ENCODE data around the gene MTMR2. TPM values are rescaled to one million over a fixed set of nuclear protein-coding genes. Genes with fewer than 3 reads are reported as not detected.

MTMR2 gene
- total and polyA plus RNA-seq, 10 of the 15 experiments (the other 5 are each of a cell fraction or from before 2014, with no cell fraction given), result 7.6 to 46.6 (median 22.5) TPM

GRCh38 chr11:95832763-95833162 is 91.1 kb downstream of the MTMR2 start:
- no peaks in the 10 kb centered on the region for H4K20me1 ChIP-seq (ENCODE audit: control insufficient read depth, insufficient read depth)
- FAIRE-seq (peak; percentile 68), DNase-seq (ENCODE audit: low read depth, low spot score) (no peak), ATAC-seq (no peak)
- in situ Hi-C loops (cut with MboI), result no loop called here
- 86% methylated on average over 3 of the region's 3 CpGs for WGBS (ENCODE audit: insufficient coverage, insufficient replicate concordance, low lambda C conversion rate, missing lambda C conversion rate)
- H3K4me2 ChIP-seq (ENCODE audit: control insufficient read depth, insufficient read depth), result no peak overlapping the region
- RAD21 ChIA-PET (ENCODE audit: unreplicated experiment), result interaction anchor here (0.7 to 1.4 kb wide), 2 partner anchors 557 to 562 kb away, joined by 3 to 4 read pairs; partner anchors contain the start of gene CCDC82
- POLR2A ChIA-PET, result interaction anchor here (0.9 to 1.1 kb wide), 2 partner anchors 42 to 96 kb away, joined by 3 read pairs; no protein-coding TSS in a partner anchor
- no peak overlapping the region for H3K9ac ChIP-seq (ENCODE audit: control insufficient read depth, insufficient read depth, low read length)
- TF ChIP-seq SREBF1 (IDR thresholded peaks at IDR 0.05; ENCODE audit: low read length) (no peak), ZZZ3 (IDR thresholded peaks at IDR 0.05; ENCODE audit: control insufficient read depth, insufficient read length, low read depth) (no peak), ZNF24 (IDR thresholded peaks at IDR 0.05) (no peak), BCL3 (IDR thresholded peaks at IDR 0.05; ENCODE audit: borderline replicate concordance, insufficient read depth, low read depth, low read length, poor library complexity, severe bottlenecking) (no peak), CBX3 (IDR thresholded peaks at IDR 0.05; ENCODE audit: borderline replicate concordance, low read depth) (no peak), RAD51 (IDR thresholded peaks at IDR 0.05) (no peak), KLF5 (IDR thresholded peaks at IDR 0.05; ENCODE audit: partially characterized antibody) (no peak), TCF12 (IDR thresholded peaks at IDR 0.05; ENCODE audit: low read depth, low read length) (no peak), NR2C1 (IDR thresholded peaks at IDR 0.05) (no peak), HCFC1 (IDR thresholded peaks at IDR 0.05; ENCODE audit: low read length) (no peak), CBX5 (IDR thresholded peaks at IDR 0.05; ENCODE audit: low read depth) (no peak), IRF4 (IDR thresholded peaks at IDR 0.05; ENCODE audit: low read depth, low read length) (no peak), NFYB (IDR thresholded peaks at IDR 0.05; ENCODE audit: insufficient read depth, low read depth, low read length) (no peak)
- H3K79me2 ChIP-seq (ENCODE audit: control insufficient read depth, insufficient read depth, low read length), result no peaks in the 10 kb centered on the region
- H3K27ac ChIP-seq (ENCODE audit: control insufficient read depth, insufficient read depth), result no peak overlapping the region
- intact Hi-C loops (cut with micrococcal nuclease; ENCODE audit: unreplicated experiment), result no loop called here
- H3K4me3 ChIP-seq, result no peak overlapping the region
- SMC1A ChIA-PET (ENCODE audit: uncharacterized antibody, unreplicated experiment), result interaction anchor here (1.0 to 1.8 kb wide), 5 partner anchors 29 to 678 kb away, joined by 3 to 7 read pairs (median 4); partner anchors contain the start of gene MAML2
- H3K36me3 ChIP-seq (ENCODE audit: control insufficient read depth in 2 of 2, insufficient read depth in 2 of 2, low read length in 1 of 2), result peaks cover 0 to 21% of the 10 kb centered on the region in 2 experiments
- no peaks in the 10 kb centered on the region for H3K27me3 ChIP-seq (replicated peaks in 1 of 2; ENCODE audit: control insufficient read depth in 2 of 2, insufficient read depth in 2 of 2, low read length in 1 of 2)
- no peak overlapping the region for H2AFZ ChIP-seq (ENCODE audit: control insufficient read depth, low read depth, low read length)
- CTCF ChIA-PET, result interaction anchor here (0.9 to 1.8 kb wide), 4 partner anchors 12 to 510 kb away, joined by 3 to 12 read pairs (median 4); partner anchors contain the start of gene MAML2
- no peaks in the 10 kb centered on the region for H3K4me1 ChIP-seq (ENCODE audit: control insufficient read depth, insufficient read depth, low read length)
- H3K9me3 ChIP-seq (replicated peaks; ENCODE audit: control insufficient read depth, insufficient read depth, low read length), result no peaks in the 10 kb centered on the region
- no TSS peak for BruUV-seq (replicated peaks)
